ENCODE results near the gene SLFN14. TPM values are rescaled to one million over a fixed set of nuclear protein-coding genes. Genes with fewer than 3 reads are reported as not detected.
"Not testable (repeated sequence)": the region's sequence is repeated elsewhere in the genome, so short reads cannot be mapped to it uniquely, and the experiment has no call there.

The SLFN14 gene
- total and polyA plus RNA-seq, 8 donors, result not detected

DNA sequence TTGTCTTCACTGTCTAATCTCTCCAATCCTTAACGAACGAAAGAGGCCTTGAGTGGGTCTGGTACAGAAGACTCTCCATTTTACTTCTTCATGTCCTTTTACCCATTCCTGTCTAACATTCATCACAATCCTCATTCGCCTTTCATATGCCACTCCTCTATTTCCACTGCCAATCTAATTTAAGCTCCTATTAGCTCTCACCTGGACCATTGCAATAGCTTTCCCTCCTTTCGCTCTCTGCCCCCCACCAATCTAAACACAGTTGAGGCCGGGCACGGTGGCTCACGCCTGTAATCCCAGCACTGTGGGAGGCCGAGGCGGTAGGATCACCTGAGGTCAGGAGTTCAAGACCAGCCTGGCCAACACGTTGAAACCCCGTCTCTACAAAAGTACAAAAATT is 6.3 kb upstream of the SLFN14 start:
- ATAC-seq, result no peak
- intact Hi-C loops (cut with DNase I), result no loop called here

DNA sequence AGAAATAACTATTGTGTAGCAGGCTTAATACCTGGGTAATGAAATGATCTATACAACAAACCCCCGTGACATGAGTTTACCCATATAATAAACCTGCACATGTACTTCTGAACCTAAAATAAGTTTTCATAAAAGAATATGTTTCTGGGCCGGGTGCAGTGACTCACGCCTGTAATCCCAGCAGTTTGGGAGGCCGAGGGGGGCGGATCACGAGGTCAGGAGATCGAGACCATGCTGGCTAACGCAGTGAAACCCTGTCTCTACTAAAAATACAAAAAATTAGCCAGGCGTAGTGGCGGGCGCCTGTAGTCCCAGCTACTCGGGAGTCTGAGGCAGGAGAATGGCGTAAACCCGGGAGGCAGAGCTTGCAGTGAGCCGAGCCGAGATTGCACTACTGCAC is 2.6 kb upstream of the SLFN14 start:
- DNase-seq; H3K4me3 ChIP-seq; H3K27me3 ChIP-seq; H3K36me3 ChIP-seq; H3K4me1 ChIP-seq; H3K9me3 ChIP-seq; FAIRE-seq; H3K27ac ChIP-seq; intact Hi-C loops (cut with DNase I); ATAC-seq: not testable (repeated sequence)
- 54 to 77% methylated on average over 13 to 16 of the region's 16 CpGs for WGBS, 2 donors

More for the DNA sequence above, 6.3 kb upstream of the SLFN14 start:
- DNase-seq (no peak), FAIRE-seq (no peak)
- Histone ChIP-seq H3K4me3 (peak overlapping the region in 2 of 4 donors; percentile 66 to 67), H3K36me3 (no peaks in the 10 kb centered on the region), H3K27ac (no peak overlapping the region), H3K4me1 (peaks cover 0 to 19% (median 16%) of the 10 kb centered on the region in 3 donors), H3K27me3 (no peaks in the 10 kb centered on the region), H3K9me3 (no peaks in the 10 kb centered on the region)
- WGBS, 2 donors, result 68% methylated on average over 11 of the region's 11 CpGs
- TF ChIP-seq, protein P1, sequence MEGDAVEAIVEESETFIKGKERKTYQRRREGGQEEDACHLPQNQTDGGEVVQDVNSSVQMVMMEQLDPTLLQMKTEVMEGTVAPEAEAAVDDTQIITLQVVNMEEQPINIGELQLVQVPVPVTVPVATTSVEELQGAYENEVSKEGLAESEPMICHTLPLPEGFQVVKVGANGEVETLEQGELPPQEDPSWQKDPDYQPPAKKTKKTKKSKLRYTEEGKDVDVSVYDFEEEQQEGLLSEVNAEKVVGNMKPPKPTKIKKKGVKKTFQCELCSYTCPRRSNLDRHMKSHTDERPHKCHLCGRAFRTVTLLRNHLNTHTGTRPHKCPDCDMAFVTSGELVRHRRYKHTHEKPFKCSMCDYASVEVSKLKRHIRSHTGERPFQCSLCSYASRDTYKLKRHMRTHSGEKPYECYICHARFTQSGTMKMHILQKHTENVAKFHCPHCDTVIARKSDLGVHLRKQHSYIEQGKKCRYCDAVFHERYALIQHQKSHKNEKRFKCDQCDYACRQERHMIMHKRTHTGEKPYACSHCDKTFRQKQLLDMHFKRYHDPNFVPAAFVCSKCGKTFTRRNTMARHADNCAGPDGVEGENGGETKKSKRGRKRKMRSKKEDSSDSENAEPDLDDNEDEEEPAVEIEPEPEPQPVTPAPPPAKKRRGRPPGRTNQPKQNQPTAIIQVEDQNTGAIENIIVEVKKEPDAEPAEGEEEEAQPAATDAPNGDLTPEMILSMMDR (IDR thresholded peaks at IDR 0.05), result no peak

DNA sequence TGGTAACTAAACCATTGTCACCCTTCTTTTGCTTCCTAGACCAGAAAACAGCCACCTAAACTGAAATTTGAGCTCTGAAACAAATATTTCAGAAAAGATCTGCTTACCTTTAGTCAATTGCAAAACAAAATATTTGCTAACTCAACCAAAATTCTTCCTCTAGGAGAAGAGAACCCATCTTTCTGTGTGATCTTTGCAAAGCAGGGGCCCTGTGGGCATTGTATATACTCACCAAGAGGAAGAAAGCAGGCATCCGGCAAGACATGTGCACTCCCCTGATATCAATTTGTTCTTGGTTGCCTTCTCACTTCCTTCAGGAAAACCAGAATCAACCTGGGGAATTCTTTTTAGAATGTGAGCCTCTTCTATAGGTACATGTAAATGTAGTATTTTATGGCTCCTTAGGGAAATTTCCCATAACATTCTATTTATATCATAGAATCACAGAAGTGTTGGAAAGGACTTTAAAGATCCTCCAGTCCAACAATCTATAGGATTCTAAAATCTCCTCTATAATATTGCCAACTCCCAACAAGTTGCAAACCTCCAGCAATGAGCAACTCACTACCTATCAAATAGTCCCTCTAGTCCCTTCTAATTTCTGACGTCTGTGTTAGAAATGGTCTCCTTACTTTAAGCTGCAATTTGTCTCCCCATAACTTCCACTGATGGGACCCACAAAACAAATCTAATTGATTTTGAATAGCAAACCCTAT is 966 bp downstream of the SLFN14 start:
- intact Hi-C loops (cut with DNase I), result no loop called here
- no peaks in the 10 kb centered on the region for H3K4me1 ChIP-seq
- H3K4me3 ChIP-seq, result no peak overlapping the region
- WGBS, 2 donors, result 58% methylated on average over 2 of the region's 2 CpGs
- no peaks in the 10 kb centered on the region for H3K9me3 ChIP-seq
- ATAC-seq (no peak), DNase-seq (no peak), FAIRE-seq (no peak)
- no peak overlapping the region for H3K27ac ChIP-seq
- H3K27me3 ChIP-seq, result no peaks in the 10 kb centered on the region
- H3K36me3 ChIP-seq, result no peaks in the 10 kb centered on the region
- TF ChIP-seq, protein P1 (IDR thresholded peaks at IDR 0.05), result no peak

DNA sequence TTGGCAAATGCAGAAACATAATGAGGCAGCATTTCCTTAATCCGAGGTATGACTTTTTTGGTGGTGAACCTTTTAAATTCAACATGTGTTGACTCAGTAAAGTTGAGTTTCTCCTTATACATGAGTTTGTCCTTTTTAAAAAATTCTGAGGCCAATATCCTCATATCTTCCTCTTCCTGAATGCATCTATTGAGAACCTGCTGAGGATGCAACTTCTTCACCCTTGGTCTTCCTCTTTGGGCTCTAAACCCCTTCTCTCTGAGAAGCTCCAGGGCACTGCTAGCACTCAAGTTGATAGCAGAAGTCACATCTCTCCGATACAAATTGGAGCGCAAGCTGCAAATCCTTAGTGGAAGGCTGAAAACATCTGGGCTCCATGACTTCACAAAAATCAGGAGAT is 3.3 kb downstream of the SLFN14 start:
- H3K36me3 ChIP-seq, result no peaks in the 10 kb centered on the region
- DNase-seq (no peak), FAIRE-seq (no peak), ATAC-seq (no peak)
- intact Hi-C loops (cut with DNase I), result no loop called here
- H3K27ac ChIP-seq, result no peak overlapping the region
- no peak overlapping the region for H3K4me3 ChIP-seq
- H3K4me1 ChIP-seq, result no peaks in the 10 kb centered on the region
- WGBS, 2 donors, result 72 to 79% methylated on average over 3 of the region's 3 CpGs
- no peaks in the 10 kb centered on the region for H3K27me3 ChIP-seq
- TF ChIP-seq, protein P1 (IDR thresholded peaks at IDR 0.05), result no peak
- no peaks in the 10 kb centered on the region for H3K9me3 ChIP-seq

DNA sequence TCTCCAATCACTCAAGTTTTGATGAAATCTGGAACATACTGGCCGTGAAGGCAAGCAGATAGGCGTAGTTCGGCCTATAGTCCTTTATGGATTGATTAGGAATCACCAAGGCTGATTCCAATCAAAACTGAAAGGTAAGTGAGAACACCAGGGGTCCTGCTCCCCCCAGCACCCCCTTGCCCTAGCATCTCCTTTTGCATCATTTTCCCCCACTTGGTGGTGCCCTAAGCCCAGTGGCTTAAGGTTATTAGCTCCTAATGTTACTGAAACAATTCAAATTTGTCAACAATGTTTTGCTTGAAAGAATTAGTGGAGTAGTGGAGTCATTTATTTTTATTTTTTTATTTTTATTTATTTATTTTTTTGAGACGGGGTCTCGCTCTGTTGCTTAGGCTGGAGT is 4.9 kb downstream of the SLFN14 start:
- FAIRE-seq (no peak), DNase-seq (no peak), ATAC-seq (no peak)
- H3K4me3 ChIP-seq, result no peak overlapping the region
- H3K27me3 ChIP-seq, result no peaks in the 10 kb centered on the region
- H3K9me3 ChIP-seq, result no peaks in the 10 kb centered on the region
- H3K4me1 ChIP-seq, result no peaks in the 10 kb centered on the region
- TF ChIP-seq, protein P1 (IDR thresholded peaks at IDR 0.05), result no peak
- no peaks in the 10 kb centered on the region for H3K36me3 ChIP-seq
- 56 to 74% methylated on average over 5 of the region's 5 CpGs for whole genome bisulfite sequencing, 2 donors
- no peak overlapping the region for H3K27ac ChIP-seq
- intact Hi-C loops (cut with DNase I), result no loop called here
